Upper lobe of left lung (tissue), 6 donors: ENCODE measurements around the gene DRC3. TPM values are rescaled to one million over a fixed set of nuclear protein-coding genes. Genes with fewer than 3 reads are reported as not detected.

Experiments used
- ATAC-seq, 2 donors: fragments of 200-7000 bp; cut with Tn5 transposase; one replicate each; pipeline ENCODE4 v1.9.1; 2022; ENCODE audit warnings: mild to moderate bottlenecking in 2 of 2, moderate library complexity in 2 of 2; ENCODE audit not compliant: low FRiP score in 2 of 2
- DNase-seq, 2 donors: peaks; one replicate each; pipeline ENCODE4 v3.0.0-alpha.2; 2019 to 2020
- H3K27ac ChIP-seq, 4 donors: fragments of 200-600 bp; sonication (generic); one replicate each; pipeline ENCODE4 v1.5.1; 2016 to 2019
- H3K27me3 ChIP-seq, 4 donors: fragments of 200-600 bp; sonication (generic); one replicate each; pipeline ENCODE4 v1.5.1; 2017 to 2019
- H3K36me3 ChIP-seq, 4 donors: fragments of 200-600 bp; sonication (generic); one replicate each; pipeline ENCODE4 v1.5.1; 2016 to 2019
- H3K4me1 ChIP-seq, 4 donors: fragments of 200-600 bp; sonication (generic); one replicate each; pipeline ENCODE4 v1.5.1; 2018 to 2019
- H3K4me3 ChIP-seq, 4 donors: fragments of 200-600 bp; sonication (generic); one replicate each; pipeline ENCODE4 v1.5.1; 2017 to 2019; ENCODE audit warnings: mild to moderate bottlenecking in 2 of 4, moderate library complexity in 1 of 4
- H3K9me3 ChIP-seq, 4 donors: fragments of 200-600 bp; sonication (generic); one replicate each; pipeline ENCODE4 v1.5.1; 2018 to 2019
- CTCF ChIP-seq, 6 experiments: fragments of 450-650 bp in 4 of 6; fragments of 200-600 bp in 2 of 6; sonication (generic) in 2 of 6; IDR thresholded peaks; one replicate each; pipeline ENCODE4 v1.5.1; 2016 to 2019; ENCODE audit warnings: antibody characterized with exemption in 6 of 6
- EP300 ChIP-seq, 4 donors: sonication (generic); formaldehyde crosslinking; IDR thresholded peaks; one replicate each; pipeline ENCODE4 v1.5.1; 2017; ENCODE audit warnings: antibody characterized with exemption in 4 of 4, control low read depth in 2 of 4
- POLR2A ChIP-seq, 4 donors: fragments of 450-650 bp; IDR thresholded peaks; one replicate each; pipeline ENCODE4 v1.5.1; 2016 to 2017; ENCODE audit warnings: antibody characterized with exemption in 4 of 4, mild to moderate bottlenecking in 2 of 4
- POLR2AphosphoS5 ChIP-seq, 2 donors: sonication (generic); formaldehyde crosslinking; IDR thresholded peaks; one replicate each; pipeline ENCODE4 v1.5.1; 2017; ENCODE audit warnings: antibody characterized with exemption in 2 of 2
- WGBS, 2 donors: methylation state at CpG; one replicate each; pipeline ENCODE4 v1.1.5; 2017 to 2018; 5-methylcytosine and 5-hydroxymethylcytosine counted together
- total RNA-seq, 6 donors: library from RNA; depleted of rRNA in 4 of 6; stranded (reverse); fragments of >200 nt in 4 of 6; gene quantifications; one replicate each; pipeline versions ENCODE4 v1.1.0 to v1.2.1, GENCODE V29; 2016 to 2021
- donor health status: DM: no; HTN: no; CAD: no; lungs with moderate emphysema.
- donor health status: DM: no; HTN: yes; CAD: no; lungs with severe emphysema.

The DRC3 gene
- total RNA-seq, 6 donors from 2014 or later, result 1.5 to 46.2 (median 11.4) TPM

GRCh38 chr17:17940441-17940911 lies 32.2 kb upstream of the DRC3 start:
- no peaks in the 10 kb centered on the region for H3K27me3 ChIP-seq
- H3K9me3 ChIP-seq, result no peaks in the 10 kb centered on the region
- ATAC-seq (no peak), DNase-seq (no peak)
- H3K4me1 ChIP-seq, result peaks cover 42 to 71% (median 45%) of the 10 kb centered on the region in 4 donors
- H3K4me3 ChIP-seq, result no peak overlapping the region
- no peaks in the 10 kb centered on the region for H3K36me3 ChIP-seq
- peak overlapping the region in 2 of 4 donors; percentile 31 to 55 for H3K27ac ChIP-seq
- WGBS, 2 donors, result 37 to 58% methylated on average over 3 of the region's 3 CpGs
- no peak for TF ChIP-seq POLR2A (IDR thresholded peaks at IDR 0.05)
- TF ChIP-seq CTCF (IDR thresholded peaks at IDR 0.05), result no peak
- TF ChIP-seq EP300 (IDR thresholded peaks at IDR 0.05), result no peak
- no peak for TF ChIP-seq POLR2AphosphoS5 (IDR thresholded peaks at IDR 0.05)

DNA sequence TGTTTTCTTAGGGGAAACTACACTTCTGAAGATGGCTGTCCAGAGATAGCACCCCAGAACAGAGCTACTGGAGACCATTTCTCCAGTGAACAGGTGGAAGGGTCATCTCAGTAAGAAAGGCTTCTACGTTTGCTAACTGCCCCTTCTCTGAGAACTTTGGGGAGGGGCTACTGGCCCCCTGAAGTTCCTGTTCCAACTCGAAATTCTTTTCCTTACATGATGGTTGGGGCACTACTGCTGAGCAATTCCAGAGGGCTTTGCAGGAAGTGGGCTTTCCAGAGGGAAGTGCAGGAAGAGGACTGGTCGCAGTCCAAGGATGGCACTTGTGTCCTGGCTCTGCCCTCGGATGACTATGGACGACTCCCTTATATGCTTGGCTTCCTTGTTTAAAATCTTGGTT lies 31.6 kb upstream of the DRC3 start:
- DNase-seq (no peak), ATAC-seq (no peak)
- H3K27me3 ChIP-seq, result no peaks in the 10 kb centered on the region
- H3K9me3 ChIP-seq, result no peaks in the 10 kb centered on the region
- peaks cover 37 to 66% (median 41%) of the 10 kb centered on the region in 4 donors for H3K4me1 ChIP-seq
- no peaks in the 10 kb centered on the region for H3K36me3 ChIP-seq
- TF ChIP-seq CTCF (IDR thresholded peaks at IDR 0.05) (no peak), POLR2A (IDR thresholded peaks at IDR 0.05) (no peak), POLR2AphosphoS5 (IDR thresholded peaks at IDR 0.05) (no peak), EP300 (IDR thresholded peaks at IDR 0.05) (no peak)
- H3K4me3 ChIP-seq, result no peak overlapping the region
- WGBS, 2 donors, result 43 to 53% methylated on average over 5 of the region's 5 CpGs
- H3K27ac ChIP-seq, result peak overlapping the region in 3 of 4 donors; percentile 53 to 61 (median 55)

DNA sequence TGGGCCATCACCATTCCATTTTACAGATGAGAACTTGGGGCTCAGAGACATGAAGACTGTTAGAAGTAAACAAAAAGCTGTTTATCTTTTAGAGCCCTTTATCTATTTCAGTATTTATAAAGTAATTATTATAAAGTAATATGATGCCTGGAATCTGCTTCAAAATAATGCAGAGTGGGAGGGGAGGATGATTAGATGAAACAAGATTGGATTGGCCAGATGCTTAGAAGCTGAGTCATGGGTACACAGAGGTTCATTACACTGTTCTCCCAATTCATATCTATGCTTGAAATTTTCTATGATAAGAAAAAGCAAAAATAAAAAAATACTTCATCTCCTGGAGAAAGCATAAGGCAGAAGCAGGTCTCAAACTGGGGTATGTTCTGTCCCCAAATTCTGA lies 29.8 kb upstream of the DRC3 start:
- no peak for TF ChIP-seq POLR2AphosphoS5 (IDR thresholded peaks at IDR 0.05)
- no peak for TF ChIP-seq EP300 (IDR thresholded peaks at IDR 0.05)
- no peak for TF ChIP-seq POLR2A (IDR thresholded peaks at IDR 0.05)
- TF ChIP-seq CTCF (IDR thresholded peaks at IDR 0.05), result no peak
- Histone ChIP-seq H3K27ac (peak overlapping the region; percentile 25 to 78 (median 62)), H3K27me3 (no peaks in the 10 kb centered on the region), H3K36me3 (no peaks in the 10 kb centered on the region), H3K4me3 (no peak overlapping the region), H3K9me3 (no peaks in the 10 kb centered on the region), H3K4me1 (peaks cover 33 to 51% (median 36%) of the 10 kb centered on the region in 4 donors)
- ATAC-seq (peak in 1 of 2 donors; percentile 74), DNase-seq (no peak)

- no peaks in the 10 kb centered on the region for H3K9me3 ChIP-seq
- no peak overlapping the region for H3K4me3 ChIP-seq
- H3K36me3 ChIP-seq, result no peaks in the 10 kb centered on the region
- no peak for TF ChIP-seq EP300 (IDR thresholded peaks at IDR 0.05)
- no peak for TF ChIP-seq CTCF (IDR thresholded peaks at IDR 0.05)
- no peak for TF ChIP-seq POLR2A (IDR thresholded peaks at IDR 0.05)
- no peak for TF ChIP-seq POLR2AphosphoS5 (IDR thresholded peaks at IDR 0.05)
- ATAC-seq (no peak), DNase-seq (no peak)
- peak overlapping the region; percentile 25 to 78 (median 62) for H3K27ac ChIP-seq
- H3K4me1 ChIP-seq, result peaks cover 29 to 51% (median 38%) of the 10 kb centered on the region in 4 donors
- WGBS, 2 donors, result 55 to 61% methylated on average over 3 of the region's 3 CpGs
- H3K27me3 ChIP-seq, result no peaks in the 10 kb centered on the region
These were observed 29.2 kb upstream of the DRC3 start for GRCh38 chr17:17943281-17943984.

- no peak for ATAC-seq
- H3K4me3 ChIP-seq, result no peak overlapping the region
- TF ChIP-seq CTCF (IDR thresholded peaks at IDR 0.05), result no peak
- TF ChIP-seq POLR2AphosphoS5 (IDR thresholded peaks at IDR 0.05), result no peak
- no peak for TF ChIP-seq POLR2A (IDR thresholded peaks at IDR 0.05)
- TF ChIP-seq EP300 (IDR thresholded peaks at IDR 0.05), result no peak
- peak overlapping the region in 3 of 4 donors; percentile 55 to 78 (median 70) for H3K27ac ChIP-seq
- WGBS, 2 donors, result 87 to 90% methylated on average over 7 of the region's 7 CpGs
- DNase-seq, result no peak
- H3K27me3 ChIP-seq, result no peaks in the 10 kb centered on the region
- no peaks in the 10 kb centered on the region for H3K36me3 ChIP-seq
- no peaks in the 10 kb centered on the region for H3K9me3 ChIP-seq
- peaks cover 29 to 56% (median 39%) of the 10 kb centered on the region in 4 donors for H3K4me1 ChIP-seq
These were observed 28.4 kb upstream of the DRC3 start for GRCh38 chr17:17944242-17944641.
